ENCODE data around the gene TMEM47.

The TMEM47 gene

GRCh38 chrX:34656842-34657725 lies at the start of gene TMEM47:
Gene TMEM47, minus strand, starts transcription at chrX:34657285. Its CDS starts 256 bp downstream, at chrX:34657029.
- H3K9me3 Mint-ChIP-seq: peaks cover 6% of the 10 kb centered on the region
- H3K4me1 Mint-ChIP-seq: no peaks in the 10 kb centered on the region
- no peak for DNase-seq (ENCODE audit: low spot score in 2 of 2)
- H3K4me3 Mint-ChIP-seq: no peak within 1 kb of the TSS
- no peak for ATAC-seq
- no peaks in the 10 kb centered on the region for H3K36me3 Mint-ChIP-seq
- H3K27ac Mint-ChIP-seq: no peak within 1 kb of the TSS

GRCh38 chrX:34687095-34687494 lies 30.0 kb upstream of the TMEM47 start:
- Mint-ChIP-seq H3K27ac (no peak overlapping the region), H3K4me3 (no peak overlapping the region), H3K36me3 (no peaks in the 10 kb centered on the region), H3K4me1 (no peaks in the 10 kb centered on the region), H3K9me3 (peaks cover 10% of the 10 kb centered on the region)
- ATAC-seq (no peak), DNase-seq (ENCODE audit: low spot score in 2 of 2) (no peak)

DNA sequence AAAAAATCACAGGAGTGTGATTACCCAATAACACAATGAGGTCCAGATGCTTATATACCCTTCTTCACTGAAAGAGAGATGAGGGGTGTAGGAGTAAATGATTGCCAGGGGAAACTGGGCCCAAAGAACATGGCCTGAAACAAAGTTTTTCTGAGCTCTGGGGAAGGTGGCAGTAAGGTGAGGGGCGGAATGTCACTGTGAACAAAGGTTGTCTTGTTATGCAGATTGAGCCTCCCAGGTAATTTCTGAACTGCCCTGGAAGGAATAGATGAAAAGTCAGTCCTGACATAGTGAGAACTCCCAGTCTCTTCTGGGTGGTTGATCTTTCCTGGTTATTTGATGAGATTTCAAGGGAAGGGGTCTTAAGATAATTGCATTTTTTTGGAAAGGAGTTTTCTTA lies 2.5 kb upstream of the TMEM47 start:
- Mint-ChIP-seq H3K4me1 (no peaks in the 10 kb centered on the region), H3K9me3 (peaks cover 5% of the 10 kb centered on the region), H3K4me3 (no peak overlapping the region), H3K36me3 (no peaks in the 10 kb centered on the region), H3K27ac (no peak overlapping the region)
- DNase-seq (ENCODE audit: low spot score in 2 of 2) (no peak), ATAC-seq (no peak)

- Mint-ChIP-seq H3K36me3 (no peaks in the 10 kb centered on the region), H3K4me1 (no peaks in the 10 kb centered on the region), H3K4me3 (no peak overlapping the region), H3K27ac (no peak overlapping the region), H3K9me3 (peaks cover 6% of the 10 kb centered on the region)
- ATAC-seq (no peak), DNase-seq (ENCODE audit: low spot score in 2 of 2) (no peak)
Measured at GRCh38 chrX:34658326-34658725, 1.2 kb upstream of the TMEM47 start.

GRCh38 chrX:34657726-34658070 lies 613 bp upstream of the TMEM47 start:
- H3K9me3 Mint-ChIP-seq: peaks cover 6% of the 10 kb centered on the region
- no peaks in the 10 kb centered on the region for H3K36me3 Mint-ChIP-seq
- DNase-seq (ENCODE audit: low spot score in 2 of 2) (no peak), ATAC-seq (no peak)
- H3K27ac Mint-ChIP-seq: no peak overlapping the region
- H3K4me1 Mint-ChIP-seq: no peaks in the 10 kb centered on the region
- no peak overlapping the region for H3K4me3 Mint-ChIP-seq

GRCh38 chrX:34656467-34656841 lies 631 bp downstream of the TMEM47 start:
- H3K36me3 Mint-ChIP-seq: no peaks in the 10 kb centered on the region
- H3K9me3 Mint-ChIP-seq: peaks cover 6% of the 10 kb centered on the region
- DNase-seq (ENCODE audit: low spot score in 2 of 2) (no peak), ATAC-seq (no peak)
- H3K4me3 Mint-ChIP-seq: no peak overlapping the region
- H3K27ac Mint-ChIP-seq: no peak overlapping the region
- H3K4me1 Mint-ChIP-seq: no peaks in the 10 kb centered on the region

- Mint-ChIP-seq H3K9me3 (peaks cover 6% of the 10 kb centered on the region), H3K4me3 (no peak overlapping the region), H3K36me3 (no peaks in the 10 kb centered on the region), H3K4me1 (no peaks in the 10 kb centered on the region), H3K27ac (no peak overlapping the region)
- DNase-seq (ENCODE audit: low spot score in 2 of 2) (no peak), ATAC-seq (no peak)
Measured at GRCh38 chrX:34655501-34656455, 1.3 kb downstream of the TMEM47 start.

DNA sequence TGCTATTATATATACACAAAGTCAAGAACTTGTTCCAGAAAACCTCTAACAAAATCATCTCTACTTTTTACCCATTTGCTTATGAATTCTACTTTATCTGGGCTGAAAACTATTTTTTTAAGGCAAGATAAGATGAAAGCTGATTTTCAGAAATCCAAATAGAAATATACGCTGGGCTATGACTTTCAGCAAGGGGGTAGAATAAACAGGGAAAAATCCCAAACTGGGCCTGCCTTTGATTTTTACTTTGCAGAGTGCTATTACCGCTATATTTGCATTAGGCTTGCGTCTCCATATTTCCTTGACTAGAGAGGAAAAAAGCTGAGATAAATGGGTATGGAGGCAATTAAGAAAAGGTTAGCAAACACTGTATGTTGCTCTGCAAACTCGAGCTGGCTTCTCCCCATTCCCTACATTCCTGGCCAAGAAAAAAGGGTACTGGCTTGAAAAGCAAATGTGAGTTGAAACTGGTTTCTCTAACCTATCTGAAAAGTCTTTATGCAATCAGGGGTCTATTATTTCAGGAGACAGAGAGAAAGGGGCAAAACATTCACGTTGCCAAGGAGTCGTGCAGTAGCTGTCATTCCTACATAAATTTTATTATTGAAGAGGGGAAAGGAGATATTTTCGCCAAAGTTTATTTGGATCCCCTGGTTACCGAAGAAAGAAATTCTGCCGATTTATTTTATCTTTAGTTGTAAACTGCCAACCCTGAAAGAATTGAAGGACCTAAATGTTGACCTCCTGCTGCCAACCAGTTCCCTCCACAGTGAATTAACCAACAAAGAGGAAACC lies 2.2 kb downstream of the TMEM47 start:
- Mint-ChIP-seq H3K4me1 (no peaks in the 10 kb centered on the region), H3K27ac (no peak overlapping the region), H3K4me3 (no peak overlapping the region), H3K36me3 (no peaks in the 10 kb centered on the region), H3K9me3 (peaks cover 9% of the 10 kb centered on the region)
- ATAC-seq (no peak), DNase-seq (ENCODE audit: low spot score in 2 of 2) (no peak)

- Mint-ChIP-seq H3K4me3 (no peak overlapping the region), H3K36me3 (no peaks in the 10 kb centered on the region), H3K9me3 (peaks cover 9% of the 10 kb centered on the region), H3K4me1 (no peaks in the 10 kb centered on the region), H3K27ac (no peak overlapping the region)
- ATAC-seq (no peak), DNase-seq (ENCODE audit: low spot score in 2 of 2) (no peak)
Measured at GRCh38 chrX:34653811-34654210, 3.3 kb downstream of the TMEM47 start.

GRCh38 chrX:34642849-34643248 lies 14.2 kb downstream of the TMEM47 start:
- DNase-seq (ENCODE audit: low spot score in 2 of 2) (no peak), ATAC-seq (no peak)
- Mint-ChIP-seq H3K9me3 (peaks cover 4% of the 10 kb centered on the region), H3K36me3 (no peaks in the 10 kb centered on the region), H3K27ac (no peak overlapping the region), H3K4me3 (no peak overlapping the region), H3K4me1 (no peaks in the 10 kb centered on the region)

GRCh38 chrX:34638116-34638515 lies 19.0 kb downstream of the TMEM47 start:
- no peak overlapping the region for H3K27ac Mint-ChIP-seq
- H3K4me1 Mint-ChIP-seq: no peaks in the 10 kb centered on the region
- H3K36me3 Mint-ChIP-seq: no peaks in the 10 kb centered on the region
- ATAC-seq (no peak), DNase-seq (ENCODE audit: low spot score in 2 of 2) (no peak)
- no peak overlapping the region for H3K4me3 Mint-ChIP-seq
- peaks cover 14% of the 10 kb centered on the region for H3K9me3 Mint-ChIP-seq

DNA sequence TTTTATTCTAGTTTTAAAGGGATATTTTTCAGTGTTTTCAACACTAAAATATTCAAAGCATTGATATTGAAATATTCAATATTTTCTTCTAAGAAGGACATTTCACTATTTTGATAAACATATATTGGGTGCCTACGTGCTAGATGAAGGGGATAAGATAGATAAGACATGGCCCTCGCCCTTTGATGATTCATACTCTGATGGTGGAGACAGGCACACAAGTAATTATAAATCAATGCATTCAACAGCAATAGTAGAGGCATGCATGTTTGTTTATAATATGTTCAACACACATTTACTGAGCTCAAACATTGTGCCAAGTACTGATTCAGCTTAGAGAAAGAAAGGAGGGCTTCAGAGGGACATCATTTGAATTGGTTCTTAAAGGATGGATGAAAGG lies 22.7 kb downstream of the TMEM47 start:
- Mint-ChIP-seq H3K4me1 (no peaks in the 10 kb centered on the region), H3K4me3 (no peak overlapping the region), H3K36me3 (no peaks in the 10 kb centered on the region), H3K27ac (no peak overlapping the region), H3K9me3 (peaks cover 10% of the 10 kb centered on the region)
- DNase-seq (ENCODE audit: low spot score in 2 of 2): no peak
- ATAC-seq: no peak

- Mint-ChIP-seq H3K27ac (no peak overlapping the region), H3K36me3 (no peaks in the 10 kb centered on the region), H3K4me1 (no peaks in the 10 kb centered on the region), H3K9me3 (peaks cover 10% of the 10 kb centered on the region), H3K4me3 (no peak overlapping the region)
- ATAC-seq (no peak), DNase-seq (ENCODE audit: low spot score in 2 of 2) (no peak)
Measured at GRCh38 chrX:34632384-34632783, 24.7 kb downstream of the TMEM47 start.

DNA sequence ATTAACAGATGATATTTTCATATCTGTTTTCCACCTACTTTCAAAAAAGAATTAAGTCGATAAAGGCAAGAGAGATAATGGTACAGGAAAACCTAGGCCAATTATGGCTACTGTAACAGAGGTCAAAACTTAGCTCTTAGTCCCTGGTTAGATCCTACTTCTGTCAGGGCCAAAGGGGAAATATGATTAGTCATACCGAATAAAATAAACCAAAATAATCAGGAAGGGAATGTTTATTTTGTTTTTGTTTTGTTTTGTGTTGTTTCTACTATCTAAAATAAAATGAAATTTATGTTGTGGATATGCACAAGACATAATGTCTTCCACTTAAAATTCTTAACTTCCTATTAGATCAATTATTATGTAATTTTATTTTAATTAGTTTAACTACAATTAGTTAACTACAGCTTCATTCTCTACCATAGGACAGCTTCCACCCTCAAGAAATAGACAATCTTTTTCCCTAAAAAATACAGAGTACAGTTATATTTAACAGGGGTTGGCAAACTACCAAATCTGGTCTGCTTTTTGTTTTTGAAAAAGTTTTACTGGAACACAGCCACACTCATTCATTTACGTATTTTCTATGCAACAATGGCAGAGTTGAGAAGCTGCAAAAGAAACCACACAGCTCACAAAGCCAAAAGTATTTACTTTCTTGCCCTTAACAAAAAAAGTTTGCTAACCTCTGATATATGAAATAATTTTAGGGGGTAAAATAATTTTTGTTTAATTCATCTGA lies 25.4 kb downstream of the TMEM47 start:
- no peak for ATAC-seq
- no peaks in the 10 kb centered on the region for H3K36me3 Mint-ChIP-seq
- no peak overlapping the region for H3K4me3 Mint-ChIP-seq
- no peak for DNase-seq (ENCODE audit: low spot score in 2 of 2)
- H3K9me3 Mint-ChIP-seq: peaks cover 10% of the 10 kb centered on the region
- no peak overlapping the region for H3K27ac Mint-ChIP-seq
- H3K4me1 Mint-ChIP-seq: no peaks in the 10 kb centered on the region

GRCh38 chrX:34629572-34629971 lies 27.5 kb downstream of the TMEM47 start:
- no peak for ATAC-seq
- Mint-ChIP-seq H3K27ac (no peak overlapping the region), H3K4me3 (no peak overlapping the region), H3K4me1 (no peaks in the 10 kb centered on the region), H3K9me3 (peaks cover 5% of the 10 kb centered on the region), H3K36me3 (no peaks in the 10 kb centered on the region)
- DNase-seq (ENCODE audit: low spot score in 2 of 2): no peak
